GM23338 (cell line): ENCODE measurements around the gene PIF1. TPM values are rescaled to one million over a fixed set of nuclear protein-coding genes. Genes with fewer than 3 reads are reported as not detected.

Source experiments
- ATAC-seq: fragments of 200-7000 bp; cut with Tn5 transposase; 3 replicates; pipeline ENCODE4 v1.9.1; 2020
- DNase-seq: peaks from one replicate; pipeline ENCODE4 v3.0.0-alpha.2; 2015; ENCODE audit warnings: low spot score
- H2AFZ ChIP-seq: fragments of 200-600 bp; sonication (generic); 2 replicates; pipeline ENCODE4 v1.8.0; 2016; ENCODE audit warnings: antibody characterized with exemption, mild to moderate bottlenecking, moderate library complexity
- H3F3A ChIP-seq: fragments of 200-600 bp; sonication (generic); replicated peaks from 2 replicates; pipeline ENCODE4 v1.8.0; 2017; ENCODE audit warnings: antibody characterized with exemption, mixed run types, low read depth
- H3K27ac ChIP-seq: fragments of 200-600 bp; sonication (generic); 2 replicates; pipeline ENCODE4 v1.6.1; 2016; ENCODE audit warnings: low read depth
- H3K27me3 ChIP-seq: fragments of 200-600 bp; sonication (generic); 2 replicates; pipeline ENCODE4 v1.8.0; 2016; ENCODE audit warnings: mild to moderate bottlenecking, mixed run types, moderate library complexity; ENCODE audit not compliant: insufficient read depth
- H3K36me3 ChIP-seq: fragments of 200-600 bp; sonication (generic); 2 replicates; pipeline ENCODE4 v1.8.0; 2016; ENCODE audit warnings: mild to moderate bottlenecking; ENCODE audit not compliant: insufficient read depth
- H3K4me1 ChIP-seq: fragments of 200-600 bp; sonication (generic); 2 replicates; pipeline ENCODE4 v1.8.0; 2016; ENCODE audit warnings: mild to moderate bottlenecking, moderate library complexity; ENCODE audit not compliant: insufficient read depth
- H3K4me2 ChIP-seq: fragments of 200-600 bp; sonication (generic); 2 replicates; pipeline ENCODE4 v1.7.1; 2017; ENCODE audit warnings: mixed run types
- H3K4me3 ChIP-seq: fragments of 200-600 bp; sonication (generic); 2 replicates; pipeline ENCODE4 v1.6.1; 2016; ENCODE audit warnings: mixed run types
- H3K79me2 ChIP-seq: fragments of 200-600 bp; sonication (generic); replicated peaks from 2 replicates; pipeline ENCODE4 v1.8.0; 2017; ENCODE audit warnings: mild to moderate bottlenecking; ENCODE audit not compliant: insufficient read depth
- H3K9me2 ChIP-seq: fragments of 200-600 bp; sonication (generic); 2 replicates; pipeline ENCODE4 v1.8.0; 2017; ENCODE audit not compliant: insufficient read depth
- H4K20me1 ChIP-seq: fragments of 200-600 bp; sonication (generic); replicated peaks from 2 replicates; pipeline ENCODE4 v1.8.0; 2017; ENCODE audit warnings: mild to moderate bottlenecking; ENCODE audit not compliant: insufficient read depth
- H3K27ac Mint-ChIP-seq: 2 replicates; pipeline ENCODE4 v1.8.0; 2020; ENCODE audit warnings: inconsistent platforms, mild to moderate bottlenecking, moderate library complexity, mixed read lengths
- H3K27me3 Mint-ChIP-seq: 3 replicates; pipeline ENCODE4 v1.8.0; 2022; ENCODE audit warnings: low read depth, mild to moderate bottlenecking, moderate library complexity, mixed read lengths, inconsistent platforms; ENCODE audit not compliant: insufficient read depth, poor library complexity
- H3K36me3 Mint-ChIP-seq: 3 replicates; pipeline ENCODE4 v1.8.0; 2021; ENCODE audit warnings: low read depth, mild to moderate bottlenecking, inconsistent platforms, moderate library complexity, mixed read lengths
- H3K4me1 Mint-ChIP-seq: 3 replicates; pipeline ENCODE4 v1.8.0; 2020; ENCODE audit warnings: mild to moderate bottlenecking, inconsistent platforms, mixed read lengths
- H3K4me3 Mint-ChIP-seq: 3 replicates; pipeline ENCODE4 v1.8.0; 2021; ENCODE audit warnings: moderate library complexity, mild to moderate bottlenecking, inconsistent platforms, mixed read lengths
- H3K9me3 Mint-ChIP-seq: 3 replicates; pipeline ENCODE4 v1.8.0; 2020; ENCODE audit warnings: moderate library complexity, mild to moderate bottlenecking, inconsistent platforms, mixed read lengths
- CREB1 ChIP-seq: fragments of 250-450 bp; sonication (Bioruptor Pico); IDR thresholded peaks from 2 replicates; pipeline ENCODE4 v1.5.0; 2020; ENCODE audit warnings: low read depth, mild to moderate bottlenecking, moderate library complexity
- EZH2 ChIP-seq: fragments of 200-600 bp; sonication (generic); IDR thresholded peaks from one replicate; pipeline ENCODE4 v1.8.0; 2017; ENCODE audit warnings: antibody characterized with exemption, mild to moderate bottlenecking, low read depth; ENCODE audit not compliant: unreplicated experiment
- EZH2phosphoT487 ChIP-seq: fragments of 200-600 bp; sonication (generic); IDR thresholded peaks from one replicate; pipeline ENCODE4 v1.8.1; 2018; ENCODE audit warnings: antibody characterized with exemption; ENCODE audit not compliant: unreplicated experiment
- JUNB ChIP-seq: IDR thresholded peaks from one replicate; pipeline ENCODE4 v1.6.1; 2016; ENCODE audit warnings: antibody characterized with exemption; ENCODE audit not compliant: unreplicated experiment
- NANOG ChIP-seq: IDR thresholded peaks from 2 replicates; pipeline ENCODE4 v1.6.1; 2016; ENCODE audit warnings: antibody characterized with exemption, borderline replicate concordance
- POLR2AphosphoS5 ChIP-seq: IDR thresholded peaks from 2 replicates; pipeline ENCODE4 v1.6.1; 2016; ENCODE audit warnings: antibody characterized with exemption, low read depth
- STAT1 ChIP-seq: IDR thresholded peaks from one replicate; pipeline ENCODE4 v1.6.1; 2016; ENCODE audit warnings: antibody characterized with exemption; ENCODE audit not compliant: unreplicated experiment
- ZNF114 ChIP-seq: fragments of 250-450 bp; sonication (Bioruptor Pico); IDR thresholded peaks from 2 replicates; pipeline ENCODE4 v1.5.0; 2020; ENCODE audit warnings: mild to moderate bottlenecking, moderate library complexity
- ZNF331 ChIP-seq: fragments of 250-450 bp; sonication (Bioruptor Pico); IDR thresholded peaks from 2 replicates; pipeline ENCODE4 v1.5.0; 2020; ENCODE audit warnings: low read depth, mild to moderate bottlenecking, moderate library complexity
- polyA plus RNA-seq: library from polyadenylated mRNA; unstranded; fragments of >200 nt; fragmentation: Nextera tagmentation; extraction: Ambion mirVana; gene quantifications from 2 replicates; pipeline ENCODE4 v1.2.1, GENCODE V29; 2016
- total RNA-seq: library from RNA; depleted of rRNA; stranded (reverse); fragments of >200 nt; shearing (Covaris generic); gene quantifications from 2 replicates; pipeline ENCODE4 v1.2.3, GENCODE V29; 2014
- TF ChIP-seq, protein P1 (sequence below): IDR thresholded peaks from 2 replicates; pipeline ENCODE4 v1.6.1; 2016; ENCODE audit warnings: antibody characterized with exemption
- TF ChIP-seq, protein P2 (sequence below), 2 experiments: fragments of 200-600 bp in 1 of 2; sonication (generic) in 1 of 2; conservative IDR thresholded peaks; 2 replicates each; pipeline versions ENCODE4 v1.5.1 to v1.6.1; 2016 to 2017; ENCODE audit warnings: antibody characterized with exemption in 2 of 2, low read depth in 2 of 2, mild to moderate bottlenecking in 2 of 2, moderate library complexity in 1 of 2
- TF ChIP-seq, protein P3 (sequence below): IDR thresholded peaks from one replicate; pipeline ENCODE4 v1.6.1; 2018; ENCODE audit warnings: antibody characterized with exemption; ENCODE audit not compliant: unreplicated experiment

PIF1 gene
- total and polyA plus RNA-seq, 2 experiments from 2014 or later: 116 to 200 TPM

DNA sequence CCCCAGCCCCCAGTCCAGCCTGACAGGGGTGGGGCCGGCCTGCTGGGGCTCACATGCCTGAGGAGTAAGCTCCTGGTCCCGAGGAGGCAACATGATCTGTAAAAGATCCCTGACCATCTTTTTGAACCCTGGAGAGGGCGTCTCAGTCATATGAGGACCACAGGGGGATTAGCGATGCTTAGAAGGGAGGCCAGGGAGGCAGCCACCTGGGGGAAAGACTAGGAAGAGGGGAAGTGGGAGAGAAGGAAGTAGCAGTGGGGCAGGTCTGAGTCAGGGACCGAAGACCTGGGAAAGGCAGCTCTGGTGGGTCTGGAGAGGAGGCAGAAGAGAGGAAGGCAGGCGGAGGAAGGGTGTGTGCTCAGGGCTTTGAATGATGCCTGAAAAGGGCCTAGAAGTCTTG is 18.9 kb downstream of the PIF1 start (continued):
- TF ChIP-seq, protein P1, sequence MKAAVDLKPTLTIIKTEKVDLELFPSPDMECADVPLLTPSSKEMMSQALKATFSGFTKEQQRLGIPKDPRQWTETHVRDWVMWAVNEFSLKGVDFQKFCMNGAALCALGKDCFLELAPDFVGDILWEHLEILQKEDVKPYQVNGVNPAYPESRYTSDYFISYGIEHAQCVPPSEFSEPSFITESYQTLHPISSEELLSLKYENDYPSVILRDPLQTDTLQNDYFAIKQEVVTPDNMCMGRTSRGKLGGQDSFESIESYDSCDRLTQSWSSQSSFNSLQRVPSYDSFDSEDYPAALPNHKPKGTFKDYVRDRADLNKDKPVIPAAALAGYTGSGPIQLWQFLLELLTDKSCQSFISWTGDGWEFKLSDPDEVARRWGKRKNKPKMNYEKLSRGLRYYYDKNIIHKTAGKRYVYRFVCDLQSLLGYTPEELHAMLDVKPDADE: no peak
- TF ChIP-seq JUNB (no peak), NANOG (no peak), EZH2phosphoT487 (no peak), ZNF331 (CRISPR knock-in tag) (no peak), EZH2 (no peak), POLR2AphosphoS5 (no peak)
- TF ChIP-seq, protein P2, sequence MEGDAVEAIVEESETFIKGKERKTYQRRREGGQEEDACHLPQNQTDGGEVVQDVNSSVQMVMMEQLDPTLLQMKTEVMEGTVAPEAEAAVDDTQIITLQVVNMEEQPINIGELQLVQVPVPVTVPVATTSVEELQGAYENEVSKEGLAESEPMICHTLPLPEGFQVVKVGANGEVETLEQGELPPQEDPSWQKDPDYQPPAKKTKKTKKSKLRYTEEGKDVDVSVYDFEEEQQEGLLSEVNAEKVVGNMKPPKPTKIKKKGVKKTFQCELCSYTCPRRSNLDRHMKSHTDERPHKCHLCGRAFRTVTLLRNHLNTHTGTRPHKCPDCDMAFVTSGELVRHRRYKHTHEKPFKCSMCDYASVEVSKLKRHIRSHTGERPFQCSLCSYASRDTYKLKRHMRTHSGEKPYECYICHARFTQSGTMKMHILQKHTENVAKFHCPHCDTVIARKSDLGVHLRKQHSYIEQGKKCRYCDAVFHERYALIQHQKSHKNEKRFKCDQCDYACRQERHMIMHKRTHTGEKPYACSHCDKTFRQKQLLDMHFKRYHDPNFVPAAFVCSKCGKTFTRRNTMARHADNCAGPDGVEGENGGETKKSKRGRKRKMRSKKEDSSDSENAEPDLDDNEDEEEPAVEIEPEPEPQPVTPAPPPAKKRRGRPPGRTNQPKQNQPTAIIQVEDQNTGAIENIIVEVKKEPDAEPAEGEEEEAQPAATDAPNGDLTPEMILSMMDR (conservative IDR thresholded peaks at IDR 0.05; ENCODE audit: low read depth in 2 of 2): no peak
- TF ChIP-seq, protein P3, sequence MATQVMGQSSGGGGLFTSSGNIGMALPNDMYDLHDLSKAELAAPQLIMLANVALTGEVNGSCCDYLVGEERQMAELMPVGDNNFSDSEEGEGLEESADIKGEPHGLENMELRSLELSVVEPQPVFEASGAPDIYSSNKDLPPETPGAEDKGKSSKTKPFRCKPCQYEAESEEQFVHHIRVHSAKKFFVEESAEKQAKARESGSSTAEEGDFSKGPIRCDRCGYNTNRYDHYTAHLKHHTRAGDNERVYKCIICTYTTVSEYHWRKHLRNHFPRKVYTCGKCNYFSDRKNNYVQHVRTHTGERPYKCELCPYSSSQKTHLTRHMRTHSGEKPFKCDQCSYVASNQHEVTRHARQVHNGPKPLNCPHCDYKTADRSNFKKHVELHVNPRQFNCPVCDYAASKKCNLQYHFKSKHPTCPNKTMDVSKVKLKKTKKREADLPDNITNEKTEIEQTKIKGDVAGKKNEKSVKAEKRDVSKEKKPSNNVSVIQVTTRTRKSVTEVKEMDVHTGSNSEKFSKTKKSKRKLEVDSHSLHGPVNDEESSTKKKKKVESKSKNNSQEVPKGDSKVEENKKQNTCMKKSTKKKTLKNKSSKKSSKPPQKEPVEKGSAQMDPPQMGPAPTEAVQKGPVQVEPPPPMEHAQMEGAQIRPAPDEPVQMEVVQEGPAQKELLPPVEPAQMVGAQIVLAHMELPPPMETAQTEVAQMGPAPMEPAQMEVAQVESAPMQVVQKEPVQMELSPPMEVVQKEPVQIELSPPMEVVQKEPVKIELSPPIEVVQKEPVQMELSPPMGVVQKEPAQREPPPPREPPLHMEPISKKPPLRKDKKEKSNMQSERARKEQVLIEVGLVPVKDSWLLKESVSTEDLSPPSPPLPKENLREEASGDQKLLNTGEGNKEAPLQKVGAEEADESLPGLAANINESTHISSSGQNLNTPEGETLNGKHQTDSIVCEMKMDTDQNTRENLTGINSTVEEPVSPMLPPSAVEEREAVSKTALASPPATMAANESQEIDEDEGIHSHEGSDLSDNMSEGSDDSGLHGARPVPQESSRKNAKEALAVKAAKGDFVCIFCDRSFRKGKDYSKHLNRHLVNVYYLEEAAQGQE: no peak

DNA sequence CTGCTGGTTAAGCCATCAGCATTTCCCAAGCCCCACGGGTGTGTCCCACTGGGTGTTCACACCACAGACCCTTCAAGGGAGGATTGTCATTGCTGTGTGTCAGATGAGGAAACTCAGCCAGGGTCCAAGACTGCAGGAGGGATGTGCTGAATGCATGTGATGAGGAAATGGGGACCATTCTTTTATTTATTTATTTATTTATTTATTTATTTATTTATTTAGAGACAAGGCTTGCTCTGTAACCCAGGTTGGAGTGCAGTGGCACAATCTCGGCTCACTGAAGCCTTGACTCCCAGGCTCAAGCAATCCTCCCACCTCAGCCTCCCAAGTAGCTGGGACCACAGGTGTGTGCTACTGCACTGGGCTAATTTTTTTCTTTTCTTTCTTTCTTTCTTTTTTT is 20.8 kb downstream of the PIF1 start:
- Histone ChIP-seq H3K4me1 (peaks cover 24% of the 10 kb centered on the region), H3K27ac (no peak overlapping the region), H3K36me3 (peaks cover 4% of the 10 kb centered on the region; the same call in 1 of the 2 replicates), H4K20me1 (no peaks in the 10 kb centered on the region), H3K79me2 (no peaks in the 10 kb centered on the region), H3F3A (peaks cover 13% of the 10 kb centered on the region), H3K4me3 (no peak overlapping the region), H3K4me2 (no peak overlapping the region), H2AFZ (no peak overlapping the region), H3K9me2 (no peaks in the 10 kb centered on the region), H3K27me3 (no peaks in the 10 kb centered on the region)
- H3K36me3 Mint-ChIP-seq: peaks cover 13% of the 10 kb centered on the region
- DNase-seq (no peak), ATAC-seq (no peak)
- H3K4me1 Mint-ChIP-seq: peaks cover 33% of the 10 kb centered on the region
- H3K4me3 Mint-ChIP-seq: no peak overlapping the region
- peaks cover 26% of the 10 kb centered on the region for H3K27me3 Mint-ChIP-seq
- TF ChIP-seq, protein P2 (conservative IDR thresholded peaks at IDR 0.05; ENCODE audit: low read depth in 2 of 2): no peak
- no peak for TF ChIP-seq EZH2phosphoT487
- no peak for TF ChIP-seq POLR2AphosphoS5
- TF ChIP-seq STAT1: no peak
- no peak for TF ChIP-seq EZH2
- TF ChIP-seq JUNB: no peak
- no peak for TF ChIP-seq CREB1 (CRISPR knock-in tag)
- TF ChIP-seq, protein P3: no peak
- TF ChIP-seq, protein P1: no peak
- TF ChIP-seq ZNF331 (CRISPR knock-in tag): no peak
- TF ChIP-seq NANOG: no peak
- no peak for TF ChIP-seq ZNF114 (CRISPR knock-in tag)
- H3K9me3 Mint-ChIP-seq: peaks cover 10% of the 10 kb centered on the region; the same call in 2 of the 3 replicates
- no peak overlapping the region for H3K27ac Mint-ChIP-seq
